Activated CD8-positive, alpha-beta memory T cell treated with anti-CD3 and anti-CD28 coated beads, Interleukin-2, amount 50 U/mL, for 48 hours (primary cell): ENCODE results near the gene SHF.
"Not testable (repeated sequence)": the region's sequence is repeated elsewhere in the genome, so short reads cannot be mapped to it uniquely, and the experiment has no call there.

Source experiments
- DNase-seq: peaks from one replicate; pipeline ENCODE4 v3.0.0-alpha.2; 2020

SHF gene

GRCh38 chr15:45143946-45144345, 43.8 kb downstream of the SHF start:
- DNase-seq: no peak

DNA sequence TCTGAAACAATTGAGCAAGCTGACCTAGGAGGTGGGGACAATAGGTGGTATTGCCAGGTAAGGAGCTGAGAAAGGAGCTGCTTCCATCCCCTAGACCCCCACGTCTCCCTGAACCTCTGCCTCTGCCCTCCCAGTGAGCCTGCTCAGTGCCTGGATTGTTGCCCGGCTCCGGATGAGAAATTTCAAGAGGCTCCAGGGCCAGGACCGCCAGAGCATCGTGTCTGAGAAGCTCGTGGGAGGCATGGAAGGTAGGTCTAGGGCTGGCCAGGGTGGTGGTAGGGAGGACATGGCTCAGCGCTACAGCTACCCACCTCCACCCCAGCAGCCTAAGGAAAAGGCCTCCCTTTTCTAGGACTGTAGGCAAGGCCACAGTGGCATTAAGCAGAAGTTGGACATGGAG, 44.7 kb downstream of the SHF start:
- DNase-seq: no peak

DNA sequence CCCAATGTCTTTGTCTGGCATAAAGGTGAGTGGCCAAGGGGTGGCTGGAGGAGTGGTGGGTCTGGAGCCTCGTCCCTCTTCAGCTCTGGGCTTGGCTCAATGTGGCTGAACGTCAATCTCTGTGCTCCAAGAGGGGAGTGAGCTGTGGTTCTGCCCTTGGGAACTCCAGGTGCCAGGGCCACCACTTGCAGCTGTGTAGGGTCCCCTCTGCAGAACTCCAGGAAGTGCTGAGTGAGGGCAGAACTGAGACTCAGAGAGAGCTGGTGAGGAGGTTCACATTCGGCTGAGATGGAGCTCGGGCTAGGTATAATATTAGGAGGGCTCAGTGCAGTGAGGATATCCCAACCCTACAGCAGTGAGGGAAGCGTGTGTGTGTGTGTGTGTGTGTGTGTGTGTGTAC, 46.4 kb downstream of the SHF start:
- no peak for DNase-seq

GRCh38 chr15:45140557-45141250, 47.1 kb downstream of the SHF start:
- no peak for DNase-seq

- DNase-seq: no peak
Observed at GRCh38 chr15:45139770-45140169, 48.0 kb downstream of the SHF start.

- DNase-seq: no peak
Observed at GRCh38 chr15:45138814-45139765, 48.7 kb downstream of the SHF start.

DNA sequence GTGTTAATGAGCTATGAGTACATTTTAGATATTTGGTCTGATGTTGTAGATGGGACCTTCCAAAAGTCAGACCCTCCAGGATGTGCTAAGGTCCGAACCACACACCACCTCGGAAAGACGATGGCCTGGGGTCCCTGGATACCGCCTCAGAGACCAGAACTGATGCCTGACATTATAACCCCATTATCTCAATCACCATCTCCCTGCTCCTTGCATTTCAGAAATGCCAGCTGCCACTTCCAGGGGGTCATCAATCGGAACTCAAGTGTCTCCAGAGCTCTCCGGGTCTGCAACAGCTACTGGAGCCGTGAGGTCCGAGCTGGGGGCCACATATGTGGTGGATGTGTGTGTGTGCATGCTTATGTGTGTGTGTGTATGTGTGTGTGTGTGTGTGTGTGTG, 50.1 kb downstream of the SHF start:
- no peak for DNase-seq

DNA sequence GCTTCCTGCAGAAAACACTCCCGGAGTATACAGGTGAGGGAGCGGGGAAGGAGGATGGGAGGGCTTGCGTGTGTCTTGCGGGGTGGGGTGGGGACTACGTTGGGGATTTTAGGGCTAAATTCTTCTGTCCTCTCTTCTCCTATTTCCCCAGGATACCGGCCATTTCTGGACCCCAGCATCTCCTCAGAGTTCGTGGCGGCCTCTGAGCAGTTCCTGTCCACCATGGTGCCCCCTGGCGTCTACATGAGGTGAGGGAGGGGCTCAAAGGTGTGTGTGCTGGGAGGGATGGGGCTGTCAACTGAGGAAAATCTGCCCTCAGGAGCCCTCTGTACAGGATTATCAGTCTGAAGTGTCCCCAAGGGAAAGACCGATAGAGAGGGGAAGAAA, 51.4 kb downstream of the SHF start:
- no peak for DNase-seq

GRCh38 chr15:45135705-45136377, 51.9 kb downstream of the SHF start:
- DNase-seq: not testable (repeated sequence)

DNA sequence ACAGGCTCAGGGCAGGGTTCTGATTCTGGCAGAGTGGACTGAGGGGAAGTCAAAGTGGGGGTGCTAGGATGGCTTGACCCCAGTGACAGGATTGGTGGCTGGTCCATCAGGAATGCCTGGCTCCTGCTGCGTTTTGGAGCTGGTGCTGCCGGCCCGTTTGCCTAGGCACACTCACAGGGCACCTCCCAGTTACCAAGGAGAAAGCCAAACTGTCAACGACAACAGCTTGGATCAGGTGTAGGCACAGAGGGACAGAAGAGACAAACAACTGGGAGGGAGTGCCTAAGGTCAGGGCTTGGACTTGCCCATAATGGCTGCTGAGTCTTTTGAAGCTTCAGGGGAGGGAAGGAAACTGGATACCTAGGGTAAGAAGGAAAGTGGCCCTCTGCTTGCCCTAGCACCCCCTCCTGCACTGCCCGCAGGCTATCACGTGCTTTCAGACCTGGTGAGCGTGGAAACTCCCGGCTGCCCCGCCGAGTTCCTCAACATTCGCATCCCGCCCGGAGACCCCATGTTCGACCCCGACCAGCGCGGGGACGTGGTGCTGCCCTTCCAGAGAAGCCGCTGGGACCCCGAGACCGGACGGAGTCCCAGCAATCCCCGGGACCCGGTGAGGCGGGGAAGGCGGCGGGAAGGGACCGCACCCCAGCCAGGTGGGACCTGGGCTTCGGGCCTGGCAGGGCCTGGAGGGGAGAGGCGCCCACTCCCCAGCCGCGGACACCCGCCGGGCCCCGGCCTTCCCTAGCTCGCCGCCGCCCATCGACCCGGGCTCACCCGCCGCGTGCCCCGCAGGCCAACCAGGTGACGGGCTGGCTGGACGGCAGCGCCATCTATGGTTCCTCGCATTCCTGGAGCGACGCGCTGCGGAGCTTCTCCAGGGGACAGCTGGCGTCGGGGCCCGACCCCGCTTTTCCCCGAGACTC, 52.8 kb downstream of the SHF start:
- no peak for DNase-seq

DNA sequence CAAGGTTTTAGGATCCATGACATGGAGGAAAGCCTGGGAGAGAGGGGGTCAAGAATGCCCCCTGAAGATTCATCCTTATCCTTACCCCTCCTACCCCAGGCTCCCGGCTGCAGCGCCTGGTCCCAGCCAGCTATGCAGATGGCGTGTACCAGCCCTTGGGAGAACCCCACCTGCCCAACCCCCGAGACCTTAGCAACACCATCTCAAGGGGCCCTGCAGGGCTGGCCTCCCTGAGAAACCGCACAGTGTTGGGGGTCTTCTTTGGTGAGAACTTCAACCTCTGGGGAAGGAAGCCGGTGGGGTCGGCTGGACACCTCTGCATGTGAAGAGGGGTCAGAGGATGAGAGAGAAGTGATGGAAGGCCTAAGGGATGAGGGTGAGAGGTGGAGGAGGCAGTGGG, 53.7 kb downstream of the SHF start:
- DNase-seq: no peak

GRCh38 chr15:45133561-45133920, 54.2 kb downstream of the SHF start:
- no peak for DNase-seq

GRCh38 chr15:45132844-45133560, 54.8 kb downstream of the SHF start:
- no peak for DNase-seq

- DNase-seq: no peak
Observed at GRCh38 chr15:45131510-45131909, 56.3 kb downstream of the SHF start.

- no peak for DNase-seq
Observed at GRCh38 chr15:45130291-45131000, 57.3 kb downstream of the SHF start.

DNA sequence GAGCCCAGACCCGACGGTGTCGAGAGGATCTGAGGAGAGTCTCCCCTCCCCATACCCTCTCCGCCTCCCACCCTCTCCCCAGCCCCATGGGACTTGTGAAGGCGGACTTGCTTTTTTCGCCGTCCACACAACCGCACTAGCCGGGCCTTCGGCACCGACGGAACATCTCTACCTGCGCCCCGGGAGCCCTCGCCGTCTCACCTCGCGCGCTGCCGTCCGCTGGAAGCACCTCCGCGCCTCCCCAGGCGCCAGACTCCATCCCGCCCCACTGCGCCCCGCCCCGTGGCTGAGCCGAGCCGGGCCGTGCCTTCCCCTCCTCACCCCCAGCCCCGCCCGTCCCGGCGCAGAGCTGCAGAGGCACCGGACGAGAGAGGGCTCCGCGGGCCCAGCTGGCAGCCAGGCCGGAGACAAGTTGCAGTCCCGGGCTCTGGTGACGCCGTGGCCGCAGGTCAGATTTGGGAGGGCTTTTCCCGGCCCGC, 58.1 kb downstream of the SHF start, which contains the start of the genes DUOX1 and DUOXA1:
TSS of gene DUOX1 (plus strand) at position 344 of the 479 bp plus-strand sequence. CDS start 1,973 bp downstream, outside the sequence.
TSS of gene DUOXA1 (minus strand) at position 229 of the 479 bp plus-strand sequence. CDS start 6,865 bp downstream, outside the sequence.
- DNase-seq: no peak

GRCh38 chr15:45128971-45129639, 58.7 kb downstream of the SHF start:
- no peak for DNase-seq

DNA sequence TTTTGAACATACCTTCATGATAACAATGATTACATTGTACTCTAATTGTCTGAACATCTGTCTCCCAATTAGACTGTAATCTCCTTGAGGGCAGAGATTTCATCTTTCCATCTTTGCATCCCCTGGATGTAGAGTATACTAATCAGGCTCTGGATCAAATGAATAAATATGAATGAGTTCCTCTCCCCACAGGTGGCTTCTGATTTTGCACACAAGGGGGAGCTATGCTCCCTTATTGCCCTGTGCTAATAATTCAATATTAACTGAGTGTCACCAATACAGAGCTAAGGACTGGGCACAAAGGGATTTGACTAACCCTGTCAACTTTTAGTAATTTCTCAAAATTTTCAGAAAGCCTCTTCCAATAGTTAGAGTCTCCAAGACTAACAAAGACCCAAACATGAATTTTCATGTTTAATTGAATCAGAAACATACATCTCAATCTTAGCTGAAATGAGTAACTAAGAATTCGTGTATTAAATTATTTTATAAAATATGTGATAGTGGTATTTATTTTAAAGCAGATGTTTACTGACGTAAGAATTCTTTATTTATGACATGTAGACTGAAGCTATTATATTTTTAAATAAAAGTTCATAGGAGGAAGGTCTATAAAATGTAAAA, 61.1 kb downstream of the SHF start:
- DNase-seq: no peak

DNA sequence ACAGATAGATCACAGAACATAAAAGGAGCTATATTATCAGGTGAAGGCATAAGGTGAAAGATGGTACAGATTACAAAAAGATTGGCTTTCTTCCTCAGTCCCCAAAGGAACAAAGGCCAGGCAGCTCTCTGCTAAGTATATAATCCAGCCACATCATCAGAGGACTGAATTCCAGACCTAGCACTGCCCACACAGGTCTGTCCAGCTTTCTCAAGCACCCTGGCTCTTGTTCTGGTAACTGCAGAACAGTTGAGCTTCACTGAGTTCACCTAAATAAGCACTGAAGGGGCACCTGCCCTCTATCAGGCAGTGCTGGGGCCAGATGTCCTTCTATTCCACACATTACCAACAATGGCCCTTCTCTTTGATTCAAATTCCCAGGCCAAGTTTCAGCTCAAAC, 64.4 kb downstream of the SHF start:
- no peak for DNase-seq

DNA sequence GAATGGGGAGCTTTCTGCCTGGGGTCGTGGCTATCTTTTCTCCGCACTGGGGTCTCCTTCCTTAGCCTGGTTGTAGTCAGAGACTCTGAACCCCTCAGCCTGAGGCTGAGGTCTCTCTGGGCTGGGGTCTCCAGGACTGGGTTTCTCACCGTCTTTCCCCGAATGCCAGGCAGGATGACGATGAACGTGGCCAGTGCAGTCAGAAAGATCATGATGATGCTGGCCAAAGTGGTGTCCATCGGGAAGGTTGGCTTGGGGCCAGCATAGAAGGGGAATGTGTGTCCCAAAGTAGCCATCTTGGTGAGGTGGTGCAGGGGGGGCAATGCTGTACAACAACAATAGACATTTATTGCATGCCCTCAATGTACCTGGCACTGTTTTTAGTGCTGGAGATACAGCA, 65.0 kb downstream of the SHF start:
- no peak for DNase-seq
